Memory B cell (primary cell): ENCODE data around the gene SPTBN2.
"Not testable (repeated sequence)": the region's sequence is repeated elsewhere in the genome, so short reads cannot be mapped to it uniquely, and the experiment has no call there.

ENCODE experiments used
- ATAC-seq: fragments of 150-1000 bp; cut with Tn5 transposase; 2 replicates; pipeline ENCODE4 v1.10.0; 2021; ENCODE audit warnings: low read depth, mild to moderate bottlenecking, moderate library complexity
- DNase-seq, 2 donors: peaks; one replicate each; pipeline ENCODE4 v3.0.0; 2022; ENCODE audit warnings: low spot score in 2 of 2
- H3K27ac Mint-ChIP-seq: one replicate; pipeline ENCODE4 v1.8.0; 2022; ENCODE audit warnings: mild to moderate bottlenecking, moderate library complexity, mixed read lengths
- H3K27me3 Mint-ChIP-seq: one replicate; pipeline ENCODE4 v1.8.0; 2022; ENCODE audit warnings: mixed read lengths
- H3K36me3 Mint-ChIP-seq: one replicate; pipeline ENCODE4 v1.8.0; 2022; ENCODE audit warnings: mild to moderate bottlenecking, mixed read lengths
- H3K4me1 Mint-ChIP-seq: one replicate; pipeline ENCODE4 v1.8.0; 2022; ENCODE audit warnings: mixed read lengths
- H3K4me3 Mint-ChIP-seq: one replicate; pipeline ENCODE4 v1.8.0; 2022; ENCODE audit warnings: mild to moderate bottlenecking, moderate library complexity, mixed read lengths
- H3K9me3 Mint-ChIP-seq: one replicate; pipeline ENCODE4 v1.8.0; 2022; ENCODE audit warnings: mixed read lengths

The SPTBN2 gene

DNA sequence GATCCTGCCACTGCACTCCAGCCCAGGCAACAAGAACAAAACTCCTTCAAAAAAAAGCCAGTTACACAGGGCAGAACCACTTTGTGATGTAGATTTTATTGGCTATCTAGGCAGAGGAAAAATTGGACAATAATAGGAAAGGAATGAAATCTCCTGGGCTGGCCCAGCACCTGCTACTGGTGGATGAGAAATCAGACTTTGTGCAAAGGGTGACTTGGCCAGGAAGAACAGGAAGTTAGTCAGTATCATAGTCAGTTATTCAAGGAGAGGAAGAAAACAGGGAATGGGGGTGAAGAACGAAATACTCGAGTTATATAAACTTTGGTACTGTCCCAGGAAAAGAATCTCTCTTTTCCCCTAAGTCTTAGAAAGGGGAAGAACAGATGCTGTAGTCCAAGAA is 11.0 kb upstream of the SPTBN2 start:
- H3K27me3 Mint-ChIP-seq = no peaks in the 10 kb centered on the region
- no peak overlapping the region for H3K27ac Mint-ChIP-seq
- ATAC-seq (no peak), DNase-seq (no peak)
- peaks cover 5% of the 10 kb centered on the region for H3K36me3 Mint-ChIP-seq
- no peak overlapping the region for H3K4me3 Mint-ChIP-seq
- H3K9me3 Mint-ChIP-seq = peaks cover 5% of the 10 kb centered on the region
- no peaks in the 10 kb centered on the region for H3K4me1 Mint-ChIP-seq

- ATAC-seq = no peak
- no peak overlapping the region for H3K27ac Mint-ChIP-seq
- DNase-seq = no peak
Observed at GRCh38 chr11:66734215-66734614, 5.2 kb upstream of the SPTBN2 start.

DNA sequence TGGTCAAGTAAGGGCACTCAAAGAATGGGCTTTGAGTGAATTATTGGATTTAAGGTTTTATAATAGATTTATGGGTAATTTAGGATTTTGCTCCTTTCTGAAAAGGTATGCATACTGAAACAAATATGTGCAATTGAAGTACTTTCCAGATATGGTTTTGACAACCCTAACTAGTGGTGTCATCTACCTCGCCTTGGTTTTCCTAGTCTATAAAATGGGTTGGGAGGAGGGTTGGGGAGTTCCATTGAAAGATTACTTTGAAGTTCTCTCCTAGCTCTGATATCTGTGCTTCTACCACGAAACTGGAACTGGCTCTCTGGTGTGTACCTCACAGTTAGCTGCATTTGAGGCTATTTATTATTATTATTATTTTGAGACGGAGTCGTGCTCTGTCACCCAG is 431 bp upstream of the SPTBN2 start:
- H3K27ac Mint-ChIP-seq = no peak overlapping the region
- H3K4me1 Mint-ChIP-seq = peaks cover 12% of the 10 kb centered on the region
- H3K4me3 Mint-ChIP-seq = no peak overlapping the region
- peaks cover 24% of the 10 kb centered on the region for H3K27me3 Mint-ChIP-seq
- no peak for ATAC-seq
- peaks cover 4% of the 10 kb centered on the region for H3K36me3 Mint-ChIP-seq
- H3K9me3 Mint-ChIP-seq = no peaks in the 10 kb centered on the region
- DNase-seq = no peak

More at GRCh38 chr11:66734215-66734614, 5.2 kb upstream of the SPTBN2 start:
- Mint-ChIP-seq H3K36me3 (no peaks in the 10 kb centered on the region), H3K4me3 (no peak overlapping the region), H3K9me3 (no peaks in the 10 kb centered on the region), H3K27me3 (peaks cover 7% of the 10 kb centered on the region), H3K4me1 (no peaks in the 10 kb centered on the region)

GRCh38 chr11:66728038-66728692 is 851 bp downstream of the SPTBN2 start:
- peaks cover 12% of the 10 kb centered on the region for H3K4me1 Mint-ChIP-seq
- peaks cover 21% of the 10 kb centered on the region for H3K27me3 Mint-ChIP-seq
- H3K4me3 Mint-ChIP-seq = peak overlapping the region; percentile 93
- peak overlapping the region; percentile 80 for H3K27ac Mint-ChIP-seq
- peaks cover 4% of the 10 kb centered on the region for H3K36me3 Mint-ChIP-seq
- ATAC-seq (peak; percentile 60), DNase-seq (no peak)
- H3K9me3 Mint-ChIP-seq = no peaks in the 10 kb centered on the region

DNA sequence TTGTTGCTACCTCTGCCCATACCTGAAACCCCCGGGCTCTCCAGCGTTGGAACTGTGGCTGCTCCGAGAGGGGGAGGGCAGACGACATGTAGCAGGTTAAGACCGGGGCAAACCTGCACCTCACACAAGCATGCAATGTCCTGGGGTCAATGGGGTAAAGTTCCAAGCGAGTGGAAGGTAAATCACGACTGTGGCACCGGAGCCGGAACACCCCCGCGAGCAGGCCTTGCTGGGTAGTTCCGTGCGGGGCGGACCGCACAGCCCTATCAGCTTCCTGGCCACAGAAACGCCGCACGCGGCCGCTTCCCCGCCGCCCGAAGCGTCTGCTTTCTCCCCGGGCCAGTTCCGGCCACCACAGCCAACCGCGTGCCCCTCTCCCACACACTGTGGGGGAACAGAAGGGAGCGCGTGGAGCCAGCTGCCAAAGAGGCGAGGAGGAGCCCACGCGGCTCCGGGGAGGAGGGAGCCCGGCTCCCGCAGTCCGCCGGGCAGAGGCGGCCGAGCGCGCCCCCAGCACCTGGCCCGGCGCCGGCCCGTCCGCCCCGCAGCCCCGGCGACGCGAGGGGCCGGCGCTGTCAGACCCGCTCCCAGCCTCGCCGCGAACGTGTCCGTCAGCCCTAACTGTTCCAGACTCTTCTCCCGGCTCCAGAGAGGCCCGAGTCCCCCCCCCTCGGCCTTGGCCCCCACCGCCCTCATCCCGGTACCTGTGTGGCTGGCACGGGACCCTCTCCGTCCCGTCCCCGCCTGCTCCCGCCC is 1.6 kb downstream of the SPTBN2 start:
- Mint-ChIP-seq H3K36me3 (peaks cover 4% of the 10 kb centered on the region), H3K4me3 (peak overlapping the region; percentile 74), H3K9me3 (no peaks in the 10 kb centered on the region), H3K4me1 (peaks cover 12% of the 10 kb centered on the region), H3K27me3 (peaks cover 19% of the 10 kb centered on the region), H3K27ac (no peak overlapping the region)
- ATAC-seq (peak; percentile 58), DNase-seq (peak in 1 of 2 donors; percentile 39)

GRCh38 chr11:66725647-66726046 is 3.4 kb downstream of the SPTBN2 start:
- ATAC-seq = no peak
- H3K4me1 Mint-ChIP-seq = peaks cover 12% of the 10 kb centered on the region
- no peak overlapping the region for H3K27ac Mint-ChIP-seq
- peaks cover 18% of the 10 kb centered on the region for H3K27me3 Mint-ChIP-seq
- DNase-seq = no peak
- no peaks in the 10 kb centered on the region for H3K9me3 Mint-ChIP-seq
- no peak overlapping the region for H3K4me3 Mint-ChIP-seq
- peaks cover 4% of the 10 kb centered on the region for H3K36me3 Mint-ChIP-seq

DNA sequence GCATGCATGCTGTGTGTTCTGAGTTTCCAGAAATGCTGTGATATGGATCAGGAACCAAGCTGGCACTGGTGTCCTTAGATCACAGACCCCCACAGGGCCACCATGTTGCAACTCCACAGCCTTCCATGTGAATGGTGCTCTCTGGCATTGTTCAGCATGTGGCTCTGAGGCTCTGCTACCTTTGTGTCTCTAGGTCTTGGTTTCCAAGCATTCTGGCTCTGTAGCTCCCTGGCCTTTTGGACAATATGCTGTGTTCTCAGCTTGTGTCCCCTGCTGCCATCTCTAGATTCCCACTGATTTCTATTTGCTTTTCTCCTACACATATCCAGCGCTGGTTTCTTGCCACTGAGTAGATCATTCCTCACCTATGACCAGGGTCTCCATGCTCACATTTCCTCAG is 3.9 kb downstream of the SPTBN2 start:
- H3K27ac Mint-ChIP-seq = no peak overlapping the region
- H3K4me3 Mint-ChIP-seq = no peak overlapping the region
- no peaks in the 10 kb centered on the region for H3K9me3 Mint-ChIP-seq
- no peak for DNase-seq
- H3K36me3 Mint-ChIP-seq = peaks cover 4% of the 10 kb centered on the region
- peaks cover 18% of the 10 kb centered on the region for H3K27me3 Mint-ChIP-seq
- no peak for ATAC-seq
- peaks cover 12% of the 10 kb centered on the region for H3K4me1 Mint-ChIP-seq

DNA sequence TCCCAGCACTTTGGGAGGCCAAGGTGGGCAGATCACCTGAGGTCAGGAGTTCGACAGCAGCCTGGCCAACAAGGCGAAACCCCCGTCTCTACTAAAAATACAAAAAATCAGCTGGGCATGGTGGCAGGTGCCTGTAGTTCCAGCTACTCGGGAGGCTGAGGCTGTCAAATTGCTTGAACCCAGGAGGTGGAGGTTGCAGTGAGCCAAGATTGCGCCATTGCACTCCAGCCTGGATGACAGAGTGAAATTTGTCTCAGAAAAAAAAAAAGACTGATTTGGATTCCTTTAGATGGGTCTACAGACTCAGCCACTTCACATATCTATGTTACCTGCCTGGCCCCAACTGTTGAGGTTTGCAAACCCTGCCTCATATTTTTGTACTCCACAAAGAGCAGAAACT is 4.8 kb downstream of the SPTBN2 start:
- H3K36me3 Mint-ChIP-seq, H3K27ac Mint-ChIP-seq, ATAC-seq, DNase-seq, H3K4me3 Mint-ChIP-seq, H3K9me3 Mint-ChIP-seq: not testable (repeated sequence)
- Mint-ChIP-seq H3K4me1 (peaks cover 12% of the 10 kb centered on the region), H3K27me3 (peaks cover 19% of the 10 kb centered on the region)

GRCh38 chr11:66723693-66724092 is 5.3 kb downstream of the SPTBN2 start:
- H3K36me3 Mint-ChIP-seq = peaks cover 2% of the 10 kb centered on the region
- ATAC-seq (no peak), DNase-seq (no peak)
- no peak overlapping the region for H3K27ac Mint-ChIP-seq
- peaks cover 18% of the 10 kb centered on the region for H3K27me3 Mint-ChIP-seq
- no peaks in the 10 kb centered on the region for H3K9me3 Mint-ChIP-seq
- H3K4me3 Mint-ChIP-seq = no peak overlapping the region
- H3K4me1 Mint-ChIP-seq = peaks cover 10% of the 10 kb centered on the region

DNA sequence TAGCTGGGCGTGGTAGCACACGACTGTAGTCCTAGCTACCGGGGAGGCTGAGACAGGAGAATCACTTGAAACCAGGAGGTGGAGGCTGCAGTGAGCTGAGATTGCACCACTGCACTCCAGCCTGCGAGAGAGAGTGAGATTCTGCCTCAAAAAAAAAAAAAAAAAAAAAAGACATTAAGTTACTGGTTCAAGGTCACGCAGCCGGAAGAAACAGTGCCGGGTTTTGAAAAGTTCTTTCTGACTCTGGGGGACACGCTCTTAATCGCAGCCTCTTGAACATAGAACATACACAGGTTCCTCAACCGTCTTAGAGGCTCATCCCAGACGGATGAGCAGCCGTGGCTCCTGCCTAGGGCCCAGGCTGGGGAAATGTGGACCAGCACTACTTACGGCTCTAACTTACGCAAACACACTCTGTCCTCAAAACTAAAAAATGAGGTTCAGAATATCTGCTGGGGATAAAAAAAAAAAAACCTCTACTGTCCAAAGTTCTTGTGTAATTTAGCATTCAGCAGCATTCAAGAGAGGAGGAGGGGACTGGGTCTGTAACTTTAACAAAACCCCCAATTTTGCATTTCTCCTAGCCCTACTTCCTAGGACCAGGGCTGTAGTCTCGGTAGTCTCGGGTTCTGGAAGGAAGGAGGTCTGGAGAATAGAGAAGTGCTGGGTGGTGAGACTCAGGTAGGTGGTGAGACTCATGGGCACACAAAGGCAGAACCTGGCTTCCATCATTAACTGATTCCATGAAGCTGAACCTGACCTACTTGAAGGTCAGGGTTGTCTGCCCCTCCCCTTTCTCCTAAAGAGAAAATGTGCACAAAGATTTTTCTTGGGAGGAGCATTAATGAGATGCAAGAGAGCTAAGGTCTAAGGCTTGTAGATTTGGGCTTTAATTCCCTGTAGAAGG is 6.0 kb downstream of the SPTBN2 start:
- no peak for ATAC-seq
- Mint-ChIP-seq H3K27ac (no peak overlapping the region), H3K4me3 (no peak overlapping the region), H3K9me3 (no peaks in the 10 kb centered on the region), H3K36me3 (no peaks in the 10 kb centered on the region), H3K27me3 (peaks cover 18% of the 10 kb centered on the region), H3K4me1 (peaks cover 8% of the 10 kb centered on the region)
- no peak for DNase-seq

DNA sequence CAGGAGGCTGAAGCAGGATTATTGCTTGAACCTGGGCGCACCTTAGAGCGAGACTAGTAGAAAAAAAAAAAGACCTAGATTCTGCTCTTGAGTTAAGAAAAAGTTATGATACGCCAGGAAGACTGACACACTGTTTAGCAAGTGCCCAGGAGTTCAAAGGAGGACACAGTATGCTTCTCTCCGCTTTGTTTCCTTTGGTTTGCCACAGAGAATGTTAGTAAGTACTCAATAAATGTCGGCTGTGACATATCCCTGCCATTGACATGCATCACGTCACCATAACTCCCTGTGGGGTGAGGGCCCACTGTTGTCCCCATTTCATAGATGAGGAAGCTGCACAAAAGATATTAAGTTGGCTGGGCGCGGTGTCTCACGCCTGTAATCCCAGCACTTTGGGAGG is 7.1 kb downstream of the SPTBN2 start:
- ATAC-seq (no peak), DNase-seq (no peak)
- Mint-ChIP-seq H3K9me3 (no peaks in the 10 kb centered on the region), H3K27me3 (peaks cover 19% of the 10 kb centered on the region), H3K36me3 (no peaks in the 10 kb centered on the region), H3K4me1 (peaks cover 4% of the 10 kb centered on the region), H3K27ac (no peak overlapping the region), H3K4me3 (no peak overlapping the region)

GRCh38 chr11:66720899-66721470 is 8.0 kb downstream of the SPTBN2 start:
- peaks cover 13% of the 10 kb centered on the region for H3K27me3 Mint-ChIP-seq
- ATAC-seq = no peak
- H3K27ac Mint-ChIP-seq = no peak overlapping the region
- no peak overlapping the region for H3K4me3 Mint-ChIP-seq
- no peaks in the 10 kb centered on the region for H3K9me3 Mint-ChIP-seq
- no peaks in the 10 kb centered on the region for H3K36me3 Mint-ChIP-seq
- no peaks in the 10 kb centered on the region for H3K4me1 Mint-ChIP-seq
- DNase-seq = no peak

DNA sequence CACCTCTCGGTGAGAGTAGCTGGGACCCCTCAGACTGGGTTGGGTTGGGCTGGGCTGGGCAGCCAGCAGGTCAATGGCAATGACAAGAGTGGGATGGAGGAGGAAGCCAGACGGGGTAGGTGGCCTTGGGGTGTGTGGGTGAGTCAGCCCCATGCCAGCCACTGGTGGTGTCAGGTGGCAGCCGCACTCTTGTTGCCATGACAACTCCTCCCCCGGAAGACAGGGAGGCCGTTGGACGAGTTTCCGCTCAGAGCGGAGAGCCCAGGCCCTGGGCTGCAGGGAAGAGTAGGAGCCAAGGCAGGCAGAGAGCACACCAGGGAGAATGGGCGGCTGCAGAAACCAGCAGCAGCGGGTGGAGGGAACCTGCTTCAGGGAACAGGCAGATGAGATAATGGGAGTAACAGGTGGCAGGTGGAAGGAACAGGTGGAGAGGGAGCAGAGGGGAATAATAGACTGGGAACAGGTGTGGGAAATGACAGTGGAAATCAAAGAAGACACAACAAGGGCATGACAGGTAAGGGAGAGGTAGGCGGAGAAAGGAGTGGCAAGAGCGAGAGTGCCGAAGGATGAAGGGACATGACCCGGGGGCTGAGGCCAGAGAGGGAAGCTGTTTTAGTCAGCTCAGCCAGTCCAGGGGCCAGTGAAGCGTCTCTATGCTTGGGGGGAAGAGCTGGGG is 8.7 kb downstream of the SPTBN2 start:
- no peaks in the 10 kb centered on the region for H3K36me3 Mint-ChIP-seq
- H3K9me3 Mint-ChIP-seq = no peaks in the 10 kb centered on the region
- H3K27me3 Mint-ChIP-seq = peaks cover 13% of the 10 kb centered on the region
- H3K4me3 Mint-ChIP-seq = no peak overlapping the region
- no peaks in the 10 kb centered on the region for H3K4me1 Mint-ChIP-seq
- ATAC-seq (no peak), DNase-seq (no peak)
- no peak overlapping the region for H3K27ac Mint-ChIP-seq
